Osteocyte (in vitro differentiated cells): ENCODE data around the gene LYRM9. TPM values are rescaled to one million over a fixed set of nuclear protein-coding genes. Genes with fewer than 3 reads are reported as not detected.
"Not testable (repeated sequence)": the region's sequence is repeated elsewhere in the genome, so short reads cannot be mapped to it uniquely, and the experiment has no call there.

Experiments
- DNase-seq: peaks from one replicate; pipeline ENCODE4 v3.0.0; 2021; ENCODE audit warnings: mixed read lengths; ENCODE audit not compliant: unreplicated experiment; ENCODE audit errors: extremely low spot score
- H3K27ac Mint-ChIP-seq: one replicate; pipeline ENCODE4 v1.8.0; 2021; ENCODE audit warnings: mild to moderate bottlenecking, mixed read lengths; ENCODE audit not compliant: unreplicated experiment
- H3K27me3 Mint-ChIP-seq: one replicate; pipeline ENCODE4 v1.8.0; 2021; ENCODE audit warnings: mixed read lengths; ENCODE audit not compliant: unreplicated experiment
- H3K36me3 Mint-ChIP-seq: one replicate; pipeline ENCODE4 v1.8.0; 2021; ENCODE audit warnings: mixed read lengths; ENCODE audit not compliant: unreplicated experiment
- H3K4me1 Mint-ChIP-seq: one replicate; pipeline ENCODE4 v1.8.0; 2021; ENCODE audit warnings: mixed read lengths; ENCODE audit not compliant: unreplicated experiment
- H3K4me3 Mint-ChIP-seq: one replicate; pipeline ENCODE4 v1.8.0; 2021; ENCODE audit warnings: mild to moderate bottlenecking, moderate library complexity, mixed read lengths; ENCODE audit not compliant: unreplicated experiment
- H3K9me3 Mint-ChIP-seq: one replicate; pipeline ENCODE4 v1.8.0; 2021; ENCODE audit warnings: mixed read lengths; ENCODE audit not compliant: unreplicated experiment
- total RNA-seq: library from RNA; stranded (reverse); gene quantifications from 2 replicates; pipeline ENCODE4 v1.2.1, GENCODE V29; 2021
- TF ChIP-seq, protein P1 (sequence below): fragments of 200-600 bp; sonication (generic); IDR thresholded peaks from 2 replicates; pipeline ENCODE4 v1.5.0; 2021; ENCODE audit warnings: antibody characterized with exemption, mild to moderate bottlenecking, moderate library complexity

LYRM9 gene
- total RNA-seq, 1 donor from 2014 or later, result 10.9 TPM

DNA sequence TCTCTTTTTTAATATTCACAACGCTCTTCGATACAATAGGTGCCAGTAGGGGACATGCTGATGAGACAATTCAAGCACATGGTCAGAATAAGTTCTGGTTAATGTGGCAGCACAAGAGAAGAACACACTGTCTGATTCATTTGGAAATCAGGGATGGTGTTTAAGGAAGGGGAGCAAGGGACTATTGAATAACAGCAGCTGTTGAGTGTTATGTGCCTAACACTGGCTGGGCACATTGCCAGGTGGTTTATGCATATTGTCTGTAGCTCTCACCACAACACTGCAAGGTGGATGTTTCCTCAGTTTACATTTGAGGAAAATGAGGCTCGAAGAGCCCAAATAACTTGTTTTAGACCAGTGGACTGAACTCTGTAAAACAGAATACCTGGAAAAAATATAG lies 44.2 kb downstream of the LYRM9 start:
- no peak for DNase-seq
- no peaks in the 10 kb centered on the region for H3K9me3 Mint-ChIP-seq
- TF ChIP-seq, protein P1, sequence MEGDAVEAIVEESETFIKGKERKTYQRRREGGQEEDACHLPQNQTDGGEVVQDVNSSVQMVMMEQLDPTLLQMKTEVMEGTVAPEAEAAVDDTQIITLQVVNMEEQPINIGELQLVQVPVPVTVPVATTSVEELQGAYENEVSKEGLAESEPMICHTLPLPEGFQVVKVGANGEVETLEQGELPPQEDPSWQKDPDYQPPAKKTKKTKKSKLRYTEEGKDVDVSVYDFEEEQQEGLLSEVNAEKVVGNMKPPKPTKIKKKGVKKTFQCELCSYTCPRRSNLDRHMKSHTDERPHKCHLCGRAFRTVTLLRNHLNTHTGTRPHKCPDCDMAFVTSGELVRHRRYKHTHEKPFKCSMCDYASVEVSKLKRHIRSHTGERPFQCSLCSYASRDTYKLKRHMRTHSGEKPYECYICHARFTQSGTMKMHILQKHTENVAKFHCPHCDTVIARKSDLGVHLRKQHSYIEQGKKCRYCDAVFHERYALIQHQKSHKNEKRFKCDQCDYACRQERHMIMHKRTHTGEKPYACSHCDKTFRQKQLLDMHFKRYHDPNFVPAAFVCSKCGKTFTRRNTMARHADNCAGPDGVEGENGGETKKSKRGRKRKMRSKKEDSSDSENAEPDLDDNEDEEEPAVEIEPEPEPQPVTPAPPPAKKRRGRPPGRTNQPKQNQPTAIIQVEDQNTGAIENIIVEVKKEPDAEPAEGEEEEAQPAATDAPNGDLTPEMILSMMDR, result no peak
- H3K27me3 Mint-ChIP-seq, result peaks cover 30% of the 10 kb centered on the region
- no peak overlapping the region for H3K27ac Mint-ChIP-seq
- no peaks in the 10 kb centered on the region for H3K36me3 Mint-ChIP-seq
- H3K4me3 Mint-ChIP-seq, result no peak overlapping the region
- H3K4me1 Mint-ChIP-seq, result no peaks in the 10 kb centered on the region

DNA sequence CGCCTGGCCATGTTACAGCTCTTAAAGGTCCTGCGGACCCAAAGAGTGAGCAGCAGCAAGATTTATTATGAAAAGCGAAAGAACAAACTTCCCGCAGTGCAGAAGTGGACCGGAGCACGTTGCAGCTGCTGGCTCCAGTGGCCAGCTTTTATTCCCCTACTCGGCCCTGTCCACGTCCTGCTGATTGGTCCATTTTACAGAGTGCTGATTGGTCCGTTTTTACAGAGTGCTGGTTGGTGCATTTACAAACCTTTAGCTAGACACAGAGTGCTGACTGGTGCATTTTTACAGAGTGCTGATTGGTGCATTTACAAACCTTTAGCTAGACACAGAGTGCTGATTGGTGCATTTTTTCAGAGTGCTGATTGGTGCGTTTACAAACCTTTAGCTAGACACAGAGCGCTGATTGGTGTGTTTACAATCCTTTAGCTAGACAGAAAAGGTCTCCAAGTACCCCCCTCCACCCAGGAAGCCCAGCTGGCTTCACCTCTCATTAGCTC lies 46.3 kb downstream of the LYRM9 start:
- H3K27me3 Mint-ChIP-seq, result peaks cover 23% of the 10 kb centered on the region
- not testable (repeated sequence) for DNase-seq, H3K36me3 Mint-ChIP-seq, H3K27ac Mint-ChIP-seq, H3K4me3 Mint-ChIP-seq, H3K4me1 Mint-ChIP-seq, H3K9me3 Mint-ChIP-seq

DNA sequence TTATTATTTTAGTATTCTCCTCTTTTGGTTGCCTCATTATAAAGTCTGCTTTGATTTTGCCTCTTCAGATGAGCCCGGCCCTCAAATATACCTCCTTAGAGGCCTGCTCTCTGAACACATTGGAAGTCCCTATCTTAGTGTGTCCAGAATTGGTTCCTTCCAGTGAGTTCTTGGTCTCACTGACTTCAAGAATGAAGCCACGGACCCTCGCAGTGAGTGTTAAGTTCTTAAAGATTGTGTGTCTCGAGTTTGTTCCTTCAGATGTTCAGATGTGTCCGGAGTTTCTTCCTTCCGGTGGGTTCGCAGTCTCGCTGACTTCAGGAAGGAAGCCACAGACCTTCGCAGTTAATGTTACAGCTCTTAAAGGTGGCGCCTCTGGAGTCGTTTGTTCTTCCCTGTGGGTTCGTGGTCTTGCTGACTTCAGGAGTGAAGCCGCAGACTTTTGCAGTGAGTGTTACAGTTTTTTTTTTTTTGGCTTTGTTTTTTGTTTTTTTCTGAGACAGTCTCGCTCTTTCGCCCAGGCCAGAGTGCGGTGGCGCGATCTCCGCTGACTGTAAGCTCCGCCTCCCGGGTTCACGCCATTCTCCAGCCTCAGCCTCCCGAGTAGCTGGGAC lies 47.0 kb downstream of the LYRM9 start:
- Mint-ChIP-seq H3K4me1 (no peaks in the 10 kb centered on the region), H3K36me3 (no peaks in the 10 kb centered on the region), H3K9me3 (no peaks in the 10 kb centered on the region), H3K27ac (no peak overlapping the region), H3K27me3 (peaks cover 28% of the 10 kb centered on the region), H3K4me3 (no peak overlapping the region)
- TF ChIP-seq, protein P1, result no peak
- no peak for DNase-seq

DNA sequence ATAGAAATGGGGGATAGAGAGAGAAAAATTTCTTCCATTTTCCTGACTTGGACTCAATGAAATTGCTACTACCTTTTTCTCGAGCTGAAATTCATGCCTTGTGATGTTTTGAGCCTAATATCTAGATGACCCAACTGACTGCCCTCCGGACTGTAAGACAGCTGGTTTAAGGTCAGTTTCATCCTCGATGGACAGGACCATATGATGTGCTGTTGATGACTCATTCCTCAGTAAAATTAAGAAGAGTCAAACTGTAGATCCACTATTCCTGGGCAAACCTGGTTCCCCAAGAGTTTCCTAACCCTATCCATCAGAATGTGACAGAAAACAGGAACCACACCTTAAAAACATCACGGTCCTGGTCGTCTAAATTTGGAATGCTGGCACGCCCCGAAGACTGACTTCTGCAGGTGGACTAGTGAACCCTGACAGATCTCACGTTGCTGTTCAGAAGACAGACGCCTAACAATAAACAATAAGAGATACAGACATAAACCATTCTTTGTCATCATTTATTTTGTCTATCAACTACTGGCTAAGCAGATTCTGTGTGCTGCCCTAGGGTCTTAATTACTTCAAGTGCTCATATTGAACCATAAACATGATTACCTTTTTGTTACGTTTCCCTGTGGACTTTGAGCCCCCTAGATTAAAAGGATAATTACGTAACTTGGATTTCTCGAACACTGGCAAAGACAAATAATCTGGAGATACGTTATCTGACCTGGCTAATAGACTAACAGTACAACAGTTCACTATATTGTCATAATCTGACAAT lies 47.7 kb downstream of the LYRM9 start:
- TF ChIP-seq, protein P1, result no peak
- Mint-ChIP-seq H3K27ac (no peak overlapping the region), H3K4me1 (no peaks in the 10 kb centered on the region)

DNA sequence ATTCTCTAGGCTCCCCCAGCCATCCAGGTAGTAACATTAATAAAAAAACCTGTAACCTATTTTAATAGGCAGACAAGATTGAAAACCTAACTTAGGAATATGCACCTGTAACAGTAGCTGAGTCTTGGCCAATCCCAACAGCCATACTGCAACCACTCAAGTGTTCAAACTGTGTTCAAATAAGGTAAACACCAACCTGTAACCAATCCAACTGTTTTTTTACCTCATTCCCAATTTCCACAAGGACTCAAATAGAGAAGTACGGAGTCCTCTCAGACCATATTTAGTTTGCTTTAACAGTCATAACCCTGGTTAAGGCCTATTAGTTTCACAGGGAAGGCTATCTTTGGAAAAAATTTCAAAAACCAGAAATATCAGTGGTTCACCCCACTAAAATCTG lies 52.5 kb downstream of the LYRM9 start:
- H3K27me3 Mint-ChIP-seq, result peaks cover 25% of the 10 kb centered on the region
- TF ChIP-seq, protein P1, result no peak
- no peak overlapping the region for H3K4me3 Mint-ChIP-seq
- no peaks in the 10 kb centered on the region for H3K4me1 Mint-ChIP-seq
- H3K36me3 Mint-ChIP-seq, result no peaks in the 10 kb centered on the region
- H3K27ac Mint-ChIP-seq, result no peak overlapping the region
- no peaks in the 10 kb centered on the region for H3K9me3 Mint-ChIP-seq
- DNase-seq, result peak; percentile 13

More for the DNA sequence above, 47.7 kb downstream of the LYRM9 start:
- H3K4me3 Mint-ChIP-seq, result no peak overlapping the region
- H3K36me3 Mint-ChIP-seq, result no peaks in the 10 kb centered on the region
- no peak for DNase-seq
- no peaks in the 10 kb centered on the region for H3K9me3 Mint-ChIP-seq
- H3K27me3 Mint-ChIP-seq, result peaks cover 29% of the 10 kb centered on the region

DNA sequence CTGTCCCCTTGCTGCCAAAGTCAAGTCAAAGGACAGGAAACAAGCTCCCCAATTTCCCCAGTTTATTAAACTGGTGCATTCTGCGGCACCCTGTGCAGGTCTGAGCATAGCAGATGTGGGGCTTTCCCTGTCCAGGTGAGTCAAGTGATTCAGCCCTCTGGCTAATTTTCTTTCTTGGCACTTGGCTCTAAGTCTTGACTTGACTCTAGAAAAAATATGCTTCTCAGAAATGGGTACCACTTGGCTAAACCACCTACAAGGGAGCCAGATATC lies 52.8 kb downstream of the LYRM9 start:
- H3K4me1 Mint-ChIP-seq, H3K9me3 Mint-ChIP-seq, H3K4me3 Mint-ChIP-seq, H3K27ac Mint-ChIP-seq, H3K36me3 Mint-ChIP-seq, DNase-seq: not testable (repeated sequence)
- peaks cover 26% of the 10 kb centered on the region for H3K27me3 Mint-ChIP-seq

DNA sequence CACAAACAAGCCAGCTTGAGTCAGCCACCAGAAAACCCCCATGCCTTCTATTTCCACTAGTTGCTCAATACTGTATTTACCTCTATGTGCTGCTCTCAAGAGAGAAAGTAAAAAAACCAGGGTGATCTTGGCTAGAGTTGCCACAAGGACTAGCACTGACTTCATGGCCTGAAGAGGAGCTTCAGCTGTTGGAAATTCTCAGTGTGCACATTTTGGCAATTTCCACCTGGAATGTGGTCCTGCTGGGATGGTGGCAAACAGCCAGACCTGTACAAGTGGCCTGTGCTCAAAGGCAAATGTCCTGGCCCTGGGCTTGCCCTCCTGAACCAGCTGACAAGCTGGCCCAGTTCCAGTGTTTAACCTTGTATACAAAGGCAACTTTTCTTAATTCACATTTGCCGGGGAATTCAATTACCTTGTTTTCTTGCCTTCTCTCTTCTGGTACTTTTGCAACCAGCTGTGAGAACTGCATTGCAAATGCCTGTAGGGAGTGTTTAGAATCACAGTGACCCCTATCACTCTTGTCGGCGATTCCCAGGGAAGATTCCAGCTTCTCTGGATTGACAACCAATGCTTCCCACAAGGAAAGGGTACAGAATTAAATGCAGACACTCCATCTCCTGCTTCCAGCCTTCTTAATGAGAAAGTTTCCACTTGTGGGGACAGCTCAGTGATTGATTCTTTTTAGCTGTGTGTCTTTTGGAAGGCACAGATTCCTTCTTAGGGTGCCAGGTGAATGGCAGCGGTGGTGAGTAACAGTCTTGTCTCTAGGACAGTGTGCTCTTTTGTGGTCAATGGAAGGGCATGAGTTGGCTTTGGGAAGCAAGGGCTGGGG lies 53.4 kb downstream of the LYRM9 start:
- not testable (repeated sequence) for H3K4me1 Mint-ChIP-seq, H3K4me3 Mint-ChIP-seq, H3K9me3 Mint-ChIP-seq, H3K27ac Mint-ChIP-seq, DNase-seq, H3K36me3 Mint-ChIP-seq
- H3K27me3 Mint-ChIP-seq, result peaks cover 26% of the 10 kb centered on the region

DNA sequence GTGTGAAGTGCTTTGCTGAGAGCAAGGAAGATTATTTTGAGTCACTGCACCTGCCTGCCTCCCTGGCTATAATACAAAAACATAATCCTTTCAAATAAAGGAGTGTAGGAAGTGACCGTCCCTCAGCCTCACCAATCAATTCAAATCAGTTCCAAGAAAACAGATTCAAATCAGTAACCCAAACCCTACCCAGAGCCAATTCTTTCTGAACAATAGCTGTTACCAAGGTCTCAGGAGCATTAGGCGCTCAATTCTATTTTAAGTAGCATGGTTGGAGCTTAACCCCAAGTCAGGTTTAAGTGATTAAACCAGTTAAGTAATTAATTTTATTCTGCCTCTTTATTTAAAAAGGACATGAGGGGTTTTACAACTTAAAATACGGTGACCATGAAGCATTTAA lies 54.6 kb downstream of the LYRM9 start:
- not testable (repeated sequence) for H3K4me1 Mint-ChIP-seq, DNase-seq, H3K27ac Mint-ChIP-seq, H3K9me3 Mint-ChIP-seq, H3K4me3 Mint-ChIP-seq, H3K36me3 Mint-ChIP-seq
- H3K27me3 Mint-ChIP-seq, result peaks cover 26% of the 10 kb centered on the region
